Stimulated activated CD4-positive, alpha-beta T cell treated with anti-CD3 and anti-CD28 coated beads, Interleukin-4, amount 100 ng/mL, for 1 hour (primary cell): ENCODE results near the gene IL32.
"Not testable (repeated sequence)": the region's sequence is repeated elsewhere in the genome, so short reads cannot be mapped to it uniquely, and the experiment has no call there.

Source experiments
- DNase-seq: peaks from one replicate; pipeline ENCODE4 v3.0.0-alpha.2; 2020

The IL32 gene

DNA sequence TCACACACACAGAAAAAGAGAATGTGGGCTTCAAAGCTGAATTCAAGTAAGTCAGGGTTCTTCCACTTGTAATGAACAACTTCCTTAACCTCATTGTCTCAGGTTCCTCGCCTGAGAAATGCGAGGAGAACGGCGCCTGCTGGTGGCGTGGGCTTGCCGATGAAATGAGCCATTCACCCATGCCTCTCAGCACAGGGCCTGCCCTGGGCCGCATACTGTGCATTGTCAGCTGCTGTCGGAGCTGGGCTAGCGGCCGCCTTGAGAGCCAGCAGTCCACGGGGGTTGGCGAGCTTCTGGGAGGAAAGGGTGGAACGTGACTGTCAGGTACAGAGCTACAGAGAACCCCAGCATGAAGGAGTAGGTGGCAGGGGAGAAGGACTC, 12.1 kb upstream of the IL32 start:
- DNase-seq, result not testable (repeated sequence)

- DNase-seq, result no peak
These were observed 10.3 kb upstream of the IL32 start for GRCh38 chr16:3054965-3055733.

GRCh38 chr16:3055734-3056115, 9.7 kb upstream of the IL32 start:
- not testable (repeated sequence) for DNase-seq

DNA sequence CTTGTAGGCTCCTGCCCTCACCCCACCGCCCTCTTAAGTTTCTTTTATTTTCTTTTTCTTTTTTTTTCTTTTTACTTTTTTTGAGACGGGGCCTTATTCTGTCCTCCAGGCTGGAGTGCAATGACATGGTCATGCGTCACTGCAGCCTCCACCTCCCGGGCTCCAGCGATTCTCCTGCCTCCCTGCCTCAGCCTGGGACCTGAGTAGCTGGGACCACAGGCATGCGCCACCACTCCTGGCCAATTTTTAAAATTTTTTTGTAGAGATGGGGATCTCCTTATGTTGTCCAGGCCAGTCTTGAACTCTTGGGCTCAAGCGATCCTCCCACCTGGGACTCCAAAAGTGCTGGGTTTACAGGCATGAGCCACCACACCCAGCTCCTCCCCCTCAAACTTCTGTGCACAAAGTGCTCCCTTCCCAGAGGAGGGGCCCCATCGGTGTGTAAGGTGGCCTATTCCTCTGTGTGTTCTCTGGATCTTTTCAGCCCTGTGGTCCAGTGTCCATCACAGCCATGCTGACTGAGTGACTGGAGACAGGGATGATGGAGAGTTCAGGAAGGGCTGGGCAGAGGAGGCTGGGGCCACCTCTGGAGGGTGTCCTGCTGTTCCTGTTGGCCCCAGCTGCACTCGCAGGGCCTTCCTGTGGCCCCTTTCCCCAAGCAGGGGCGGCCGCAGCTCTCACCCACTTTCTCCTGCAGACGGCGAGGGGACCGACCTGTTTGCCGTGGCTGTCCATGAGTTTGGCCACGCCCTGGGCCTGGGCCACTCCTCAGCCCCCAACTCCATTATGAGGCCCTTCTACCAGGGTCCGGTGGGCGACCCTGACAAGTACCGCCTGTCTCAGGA, 8.9 kb upstream of the IL32 start:
- DNase-seq, result no peak

GRCh38 chr16:3057181-3058138, 8.0 kb upstream of the IL32 start:
- DNase-seq, result no peak

DNA sequence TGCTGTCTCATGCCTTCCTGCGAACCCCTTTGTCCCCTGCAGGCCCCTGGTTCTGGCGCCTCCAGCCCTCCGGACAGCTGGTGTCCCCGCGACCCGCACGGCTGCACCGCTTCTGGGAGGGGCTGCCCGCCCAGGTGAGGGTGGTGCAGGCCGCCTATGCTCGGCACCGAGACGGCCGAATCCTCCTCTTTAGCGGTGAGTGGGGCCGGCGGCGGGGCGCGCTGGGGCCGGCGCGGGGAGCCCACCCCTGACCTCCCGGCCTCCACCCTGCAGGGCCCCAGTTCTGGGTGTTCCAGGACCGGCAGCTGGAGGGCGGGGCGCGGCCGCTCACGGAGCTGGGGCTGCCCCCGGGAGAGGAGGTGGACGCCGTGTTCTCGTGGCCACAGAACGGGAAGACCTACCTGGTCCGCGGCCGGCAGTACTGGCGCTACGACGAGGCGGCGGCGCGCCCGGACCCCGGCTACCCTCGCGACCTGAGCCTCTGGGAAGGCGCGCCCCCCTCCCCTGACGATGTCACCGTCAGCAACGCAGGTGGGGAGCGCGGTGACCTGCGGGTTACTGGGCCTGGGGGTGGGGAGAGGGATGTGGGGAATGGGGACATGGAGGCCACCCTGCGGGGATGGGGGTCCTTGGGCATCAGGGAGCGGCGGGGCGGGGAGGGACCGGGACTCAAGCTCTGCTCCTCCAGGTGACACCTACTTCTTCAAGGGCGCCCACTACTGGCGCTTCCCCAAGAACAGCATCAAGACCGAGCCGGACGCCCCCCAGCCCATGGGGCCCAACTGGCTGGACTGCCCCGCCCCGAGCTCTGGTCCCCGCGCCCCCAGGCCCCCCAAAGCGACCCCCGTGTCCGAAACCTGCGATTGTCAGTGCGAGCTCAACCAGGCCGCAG, 7.1 kb upstream of the IL32 start:
- peak; percentile 57 for DNase-seq

DNA sequence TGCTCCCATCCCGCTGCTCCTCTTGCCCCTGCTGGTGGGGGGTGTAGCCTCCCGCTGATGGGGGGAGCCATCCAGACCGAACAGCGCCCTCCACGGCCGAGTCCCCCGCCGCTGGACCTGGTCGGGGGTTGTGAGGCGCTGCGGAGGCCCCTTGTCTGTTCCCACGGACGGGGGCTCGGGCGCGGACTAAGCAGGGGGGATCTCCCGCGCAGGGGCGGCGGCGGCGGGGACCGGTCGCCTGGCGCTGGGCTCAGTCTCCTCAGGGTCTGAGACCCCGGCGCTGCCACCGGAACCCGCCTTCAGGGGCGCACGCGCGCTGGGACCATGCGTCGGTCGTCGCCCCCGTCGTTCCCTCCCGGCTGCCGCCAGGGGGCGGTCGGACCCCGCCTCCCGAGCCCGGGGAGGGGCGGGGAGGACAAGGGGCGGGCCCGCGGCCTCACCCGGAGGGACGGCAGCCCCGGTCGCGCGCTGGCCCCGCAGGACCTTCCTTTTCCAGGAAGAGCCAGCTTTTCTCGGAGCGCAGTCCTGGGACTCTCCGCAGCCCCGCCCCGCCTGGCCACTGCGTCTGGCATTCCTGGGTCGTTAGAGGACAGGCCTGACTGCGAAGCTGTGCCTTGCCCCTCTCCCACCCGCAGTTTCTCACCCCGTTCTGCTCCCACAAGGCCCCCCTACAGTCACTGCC, 6.3 kb upstream of the IL32 start:
- DNase-seq, result peak; percentile 87

- DNase-seq, result no peak
These were observed 5.7 kb upstream of the IL32 start for GRCh38 chr16:3059723-3060242.

- DNase-seq, result no peak
These were observed 4.9 kb upstream of the IL32 start for GRCh38 chr16:3060339-3061127.

- no peak for DNase-seq
These were observed 2.9 kb upstream of the IL32 start for GRCh38 chr16:3062553-3062952.

DNA sequence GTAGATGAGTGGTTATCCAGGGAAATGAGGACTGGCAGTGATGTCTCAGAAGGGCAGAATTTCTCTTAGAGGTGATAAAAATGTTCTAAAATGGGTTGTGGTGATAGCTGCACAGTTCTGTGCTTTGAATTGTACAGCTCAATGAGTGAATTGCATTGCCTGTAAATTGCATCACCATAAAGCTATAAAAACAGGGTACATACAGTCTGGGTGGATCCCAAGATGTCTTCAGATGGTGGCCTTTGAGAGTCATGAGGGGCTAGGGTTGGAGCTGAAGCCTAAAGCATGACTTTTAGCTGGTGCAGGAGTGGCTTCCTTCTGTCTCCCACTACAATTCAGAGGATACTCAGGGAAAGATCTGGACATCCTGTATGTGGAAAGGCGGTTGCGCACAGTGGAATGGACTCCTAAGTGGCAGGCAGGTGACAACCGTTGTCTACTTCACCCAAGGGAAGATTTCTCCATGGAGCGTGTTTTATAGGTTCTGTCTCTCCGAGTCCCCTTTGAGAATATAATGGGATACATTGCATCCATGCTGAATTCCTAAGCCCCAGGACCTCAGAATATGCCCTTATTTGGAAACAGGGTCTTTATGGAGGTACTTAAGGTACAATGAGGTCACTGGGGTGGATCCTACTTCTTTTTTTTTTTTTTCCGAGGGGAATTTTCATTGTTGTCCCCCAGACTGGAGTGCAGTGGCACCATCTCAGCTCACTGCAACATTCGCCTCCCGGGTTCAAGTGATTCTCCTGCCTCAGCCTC, 1.6 kb upstream of the IL32 start:
- DNase-seq, result no peak

GRCh38 chr16:3065742-3066439, 451 bp downstream of the IL32 start:
- DNase-seq, result peak; percentile 38

- DNase-seq, result no peak
These were observed 954 bp downstream of the IL32 start for GRCh38 chr16:3066440-3066748.

DNA sequence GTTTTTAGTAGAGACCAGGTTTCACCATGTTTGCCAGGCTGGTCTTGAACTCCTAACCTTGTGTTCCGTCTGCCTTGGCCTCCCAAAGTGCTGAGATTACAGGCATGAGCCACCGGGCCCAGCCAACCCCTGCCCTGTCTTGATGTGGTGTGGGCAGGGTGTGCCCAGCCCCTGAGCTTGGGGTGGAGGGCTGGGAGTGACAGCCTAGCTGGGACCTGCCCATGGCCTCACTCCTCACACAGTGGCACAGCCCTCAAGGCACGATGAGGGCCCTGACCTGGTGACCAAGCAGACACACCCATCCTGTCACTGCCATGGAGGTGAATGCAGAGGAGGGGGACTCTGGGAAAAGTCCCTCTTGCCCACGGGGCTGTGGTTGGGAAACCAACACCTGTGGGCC, 3.0 kb downstream of the IL32 start:
- no peak for DNase-seq

DNA sequence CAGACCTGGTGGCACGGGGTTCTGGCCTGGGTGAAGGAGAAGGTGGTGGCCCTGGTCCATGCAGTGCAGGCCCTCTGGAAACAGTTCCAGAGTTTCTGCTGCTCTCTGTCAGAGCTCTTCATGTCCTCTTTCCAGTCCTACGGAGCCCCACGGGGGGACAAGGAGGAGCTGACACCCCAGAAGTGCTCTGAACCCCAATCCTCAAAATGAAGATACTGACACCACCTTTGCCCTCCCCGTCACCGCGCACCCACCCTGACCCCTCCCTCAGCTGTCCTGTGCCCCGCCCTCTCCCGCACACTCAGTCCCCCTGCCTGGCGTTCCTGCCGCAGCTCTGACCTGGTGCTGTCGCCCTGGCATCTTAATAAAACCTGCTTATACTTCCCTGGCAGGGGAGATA, 3.7 kb downstream of the IL32 start:
- not testable (repeated sequence) for DNase-seq

- DNase-seq, result no peak
These were observed 5.2 kb downstream of the IL32 start for GRCh38 chr16:3070608-3071111.

GRCh38 chr16:3071655-3072054, 6.2 kb downstream of the IL32 start:
- DNase-seq, result no peak

- not testable (repeated sequence) for DNase-seq
These were observed 6.7 kb downstream of the IL32 start for GRCh38 chr16:3072148-3072547.
